Glomerular visceral epithelial cell (primary cell): Measurements from ENCODE around the gene SEC16A.

Source experiments
- DNase-seq: peaks from one replicate; pipeline ENCODE4 v3.0.0-alpha.2; 2016; ENCODE audit errors: extremely low spot score

The SEC16A gene

GRCh38 chr9:136519263-136520052 is 36.6 kb upstream of the SEC16A start:
- DNase-seq: no peak

GRCh38 chr9:136518623-136519022 is 35.8 kb upstream of the SEC16A start:
- DNase-seq: no peak

DNA sequence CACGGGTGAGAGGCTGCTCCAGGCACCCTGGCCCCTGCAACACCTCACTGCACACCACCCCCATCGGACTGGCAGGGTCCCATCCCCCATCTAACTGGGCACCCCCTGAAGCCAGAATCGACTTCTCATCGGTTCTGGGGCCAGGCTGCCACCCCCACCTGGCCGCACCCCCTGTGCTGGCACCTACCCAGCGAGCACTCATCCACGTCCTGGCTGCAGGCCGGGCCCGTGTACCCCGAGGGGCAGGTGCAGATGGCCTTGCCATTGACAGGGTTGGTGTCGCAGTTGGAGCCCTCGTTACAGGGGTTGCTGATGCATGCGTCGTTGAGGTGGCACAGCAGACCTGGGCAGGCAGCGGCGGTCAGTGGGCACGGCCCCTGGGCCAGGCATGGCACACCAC is 35.1 kb upstream of the SEC16A start:
- DNase-seq: no peak

GRCh38 chr9:136517012-136517743 is 34.3 kb upstream of the SEC16A start:
- DNase-seq: no peak

- DNase-seq: no peak
Observed at GRCh38 chr9:136516191-136516654, 33.4 kb upstream of the SEC16A start.

- DNase-seq: no peak
Observed at GRCh38 chr9:136515276-136515675, 32.4 kb upstream of the SEC16A start.

DNA sequence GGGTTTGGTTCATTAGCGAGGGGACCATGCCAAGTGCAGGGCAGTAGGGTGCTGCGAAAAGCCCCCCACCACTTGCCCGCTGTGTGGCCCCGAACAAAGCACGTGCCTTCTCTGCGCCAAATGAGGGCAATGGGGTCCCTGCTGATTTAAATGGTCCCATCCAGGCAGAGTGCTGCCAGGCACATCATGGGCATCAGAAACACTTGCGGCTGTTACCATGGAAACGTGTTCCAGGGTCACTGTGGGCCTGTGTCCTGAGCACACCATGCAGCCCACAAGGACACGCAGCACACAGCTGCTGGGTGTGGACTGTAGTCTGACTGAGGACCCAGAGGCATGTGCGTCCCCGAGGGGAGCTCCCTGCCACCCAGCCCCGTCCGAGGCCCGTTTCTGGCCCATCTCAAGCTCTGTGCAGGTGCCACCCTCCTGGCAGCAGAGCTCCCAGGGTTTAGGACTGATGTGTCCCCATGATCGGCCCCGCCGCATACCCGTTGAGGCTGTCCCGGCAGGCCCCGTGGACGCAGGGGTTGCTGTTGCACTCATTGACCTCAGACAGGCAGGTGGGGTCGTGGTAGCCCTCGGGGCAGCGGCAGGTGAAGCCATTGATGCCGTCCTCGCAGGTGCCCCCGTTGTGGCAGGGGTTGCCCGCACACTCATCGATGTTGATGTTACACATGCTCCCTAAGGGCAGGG is 31.3 kb upstream of the SEC16A start:
- no peak for DNase-seq

DNA sequence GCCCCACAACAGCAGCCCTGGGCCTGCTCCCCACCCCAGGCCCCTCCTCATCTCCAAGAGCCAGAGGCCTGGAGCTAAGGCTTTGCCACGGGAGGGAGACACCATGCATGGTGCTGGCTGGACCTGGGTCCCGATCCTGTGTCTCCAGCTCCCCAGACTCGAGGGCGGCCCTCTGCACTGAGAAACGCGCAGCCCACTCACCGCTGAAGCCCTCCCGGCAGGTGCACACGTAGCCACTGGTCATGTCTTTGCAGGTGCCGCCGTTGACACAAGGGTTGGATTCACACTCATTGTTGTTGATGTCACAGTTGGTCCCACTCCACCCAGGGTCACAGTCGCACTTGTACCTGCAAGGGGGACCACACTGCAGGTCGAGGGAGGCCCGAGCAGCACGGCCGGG is 30.4 kb upstream of the SEC16A start:
- no peak for DNase-seq

- DNase-seq: no peak
Observed at GRCh38 chr9:136512651-136513071, 29.8 kb upstream of the SEC16A start.

DNA sequence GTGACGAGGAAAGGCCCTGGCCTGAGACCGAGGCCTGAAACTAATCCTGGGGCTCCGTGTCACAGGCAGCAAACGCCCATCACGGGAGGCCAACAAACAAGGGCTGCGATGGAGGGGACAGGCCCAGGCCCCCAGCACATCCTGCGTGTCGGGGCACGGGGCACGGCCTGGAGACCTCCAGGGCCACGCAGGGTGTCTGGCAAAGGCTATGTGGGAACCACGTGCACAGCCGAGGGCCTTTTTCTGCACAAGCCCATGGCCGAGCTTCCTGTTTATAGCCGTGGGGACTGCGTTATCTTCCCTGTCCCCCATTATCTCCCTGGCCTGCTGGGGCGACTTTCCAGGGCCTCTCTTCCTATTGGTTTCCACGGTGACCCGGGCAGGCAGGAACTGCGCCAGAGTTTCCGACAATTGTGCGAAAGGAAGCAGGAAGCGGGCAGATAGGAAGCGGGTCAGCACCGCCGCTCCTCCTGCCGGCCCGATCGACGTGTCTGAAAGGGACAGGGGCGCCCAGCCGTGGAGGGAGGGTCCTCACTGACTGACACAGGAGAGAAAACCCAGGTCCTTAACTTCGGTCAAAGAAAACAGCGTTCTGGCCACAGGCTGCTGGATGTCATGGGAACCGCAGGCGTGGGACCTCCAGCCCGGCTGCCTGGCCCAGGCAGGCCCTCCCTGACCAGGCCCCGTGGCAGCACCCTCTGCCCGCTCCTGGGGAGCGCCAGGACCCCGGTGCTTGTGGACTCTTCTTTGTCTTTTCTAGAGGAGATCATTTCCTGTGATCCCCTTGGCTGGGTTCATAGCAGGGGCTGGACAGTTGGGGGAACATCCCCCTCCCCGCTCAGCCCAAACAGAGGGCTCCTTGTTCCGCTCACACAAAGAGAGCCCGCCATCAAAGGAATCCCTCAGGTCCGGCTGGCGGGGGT is 29.1 kb upstream of the SEC16A start:
- DNase-seq: no peak

DNA sequence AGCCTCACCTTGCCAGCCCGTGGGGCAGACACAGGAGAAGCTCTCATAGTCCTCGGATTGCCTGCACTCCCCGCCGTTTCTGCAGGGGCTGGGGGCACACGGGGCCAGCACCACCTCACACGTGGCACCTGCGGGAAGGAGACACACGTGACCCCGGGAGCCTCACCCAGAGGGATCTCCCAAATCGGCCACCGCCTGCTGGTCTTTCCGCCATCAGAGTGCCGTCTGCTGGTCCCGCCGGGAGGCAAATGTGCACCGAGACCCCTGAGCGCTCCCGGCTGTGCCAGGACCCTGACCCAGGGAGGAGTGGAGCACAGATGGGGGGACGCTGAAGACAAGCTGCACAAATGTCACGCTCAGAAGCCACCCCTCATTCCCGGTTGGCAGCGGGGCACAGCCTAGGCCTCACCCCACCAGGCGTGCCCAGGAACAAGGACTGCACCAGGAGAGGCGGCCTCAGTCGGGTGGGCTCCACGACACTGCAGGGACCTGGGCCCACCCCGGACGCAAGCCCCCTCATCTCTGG is 28.4 kb upstream of the SEC16A start:
- DNase-seq: no peak

- no peak for DNase-seq
Observed at GRCh38 chr9:136510561-136510960, 27.7 kb upstream of the SEC16A start.

- no peak for DNase-seq
Observed at GRCh38 chr9:136509549-136509948, 26.7 kb upstream of the SEC16A start.

DNA sequence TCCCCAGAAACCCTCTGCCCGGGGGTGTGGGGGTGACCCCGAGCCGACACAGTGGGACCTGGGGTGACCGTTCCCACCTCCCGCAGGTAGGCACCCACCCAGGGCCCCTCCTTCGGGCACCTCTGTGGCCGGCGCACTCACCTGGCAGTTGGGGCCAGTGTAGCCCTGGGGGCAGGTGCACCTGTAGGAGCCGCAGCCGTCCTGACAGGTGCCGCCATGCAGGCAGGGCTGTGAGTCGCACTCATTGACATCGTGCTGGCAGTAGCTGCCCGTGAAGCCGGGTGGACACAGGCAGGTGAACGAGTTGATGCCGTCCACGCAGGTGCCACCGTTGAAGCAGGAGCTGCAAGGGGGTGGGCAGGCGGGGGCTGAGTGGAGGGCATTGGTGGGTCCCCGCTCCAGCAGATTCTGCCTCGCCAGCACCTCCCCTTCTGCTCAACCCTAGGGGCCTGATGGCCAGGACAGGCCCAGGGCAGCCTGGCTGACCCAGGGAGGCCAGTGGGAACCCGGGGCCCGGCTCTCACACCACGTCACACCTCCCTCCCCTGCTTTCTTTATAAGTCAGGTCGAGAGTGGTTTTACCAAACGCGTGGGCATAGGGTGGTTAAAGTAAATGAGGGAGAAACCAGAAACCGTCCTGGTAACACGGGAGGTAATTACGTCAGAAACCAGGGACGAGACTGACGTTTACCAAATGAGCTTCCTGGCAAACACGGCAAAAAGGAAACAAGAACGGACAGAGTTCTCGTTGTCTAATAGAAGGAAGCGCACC is 26.1 kb upstream of the SEC16A start:
- no peak for DNase-seq

DNA sequence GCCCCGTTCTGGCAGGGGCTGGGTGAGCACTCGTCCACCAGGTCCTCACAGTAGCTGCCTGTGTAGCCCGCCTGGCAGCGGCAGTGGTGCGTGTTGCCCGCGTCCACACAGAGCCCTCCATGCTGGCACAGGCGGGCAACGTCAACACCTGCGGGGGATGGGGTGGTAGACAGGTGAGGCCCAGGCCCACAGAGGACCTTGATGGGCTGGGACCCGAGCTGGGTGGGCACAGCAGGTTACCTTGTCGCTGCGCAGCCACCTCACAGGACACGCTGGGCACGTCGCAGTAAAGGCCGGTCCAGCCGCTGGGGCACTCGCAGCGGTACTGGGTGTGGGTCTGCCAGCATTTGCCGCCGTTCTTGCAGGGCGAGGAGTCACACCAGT is 25.1 kb upstream of the SEC16A start:
- DNase-seq: no peak

GRCh38 chr9:136507221-136507991 is 24.6 kb upstream of the SEC16A start:
- DNase-seq: no peak

GRCh38 chr9:136506425-136506824 is 23.6 kb upstream of the SEC16A start:
- no peak for DNase-seq

DNA sequence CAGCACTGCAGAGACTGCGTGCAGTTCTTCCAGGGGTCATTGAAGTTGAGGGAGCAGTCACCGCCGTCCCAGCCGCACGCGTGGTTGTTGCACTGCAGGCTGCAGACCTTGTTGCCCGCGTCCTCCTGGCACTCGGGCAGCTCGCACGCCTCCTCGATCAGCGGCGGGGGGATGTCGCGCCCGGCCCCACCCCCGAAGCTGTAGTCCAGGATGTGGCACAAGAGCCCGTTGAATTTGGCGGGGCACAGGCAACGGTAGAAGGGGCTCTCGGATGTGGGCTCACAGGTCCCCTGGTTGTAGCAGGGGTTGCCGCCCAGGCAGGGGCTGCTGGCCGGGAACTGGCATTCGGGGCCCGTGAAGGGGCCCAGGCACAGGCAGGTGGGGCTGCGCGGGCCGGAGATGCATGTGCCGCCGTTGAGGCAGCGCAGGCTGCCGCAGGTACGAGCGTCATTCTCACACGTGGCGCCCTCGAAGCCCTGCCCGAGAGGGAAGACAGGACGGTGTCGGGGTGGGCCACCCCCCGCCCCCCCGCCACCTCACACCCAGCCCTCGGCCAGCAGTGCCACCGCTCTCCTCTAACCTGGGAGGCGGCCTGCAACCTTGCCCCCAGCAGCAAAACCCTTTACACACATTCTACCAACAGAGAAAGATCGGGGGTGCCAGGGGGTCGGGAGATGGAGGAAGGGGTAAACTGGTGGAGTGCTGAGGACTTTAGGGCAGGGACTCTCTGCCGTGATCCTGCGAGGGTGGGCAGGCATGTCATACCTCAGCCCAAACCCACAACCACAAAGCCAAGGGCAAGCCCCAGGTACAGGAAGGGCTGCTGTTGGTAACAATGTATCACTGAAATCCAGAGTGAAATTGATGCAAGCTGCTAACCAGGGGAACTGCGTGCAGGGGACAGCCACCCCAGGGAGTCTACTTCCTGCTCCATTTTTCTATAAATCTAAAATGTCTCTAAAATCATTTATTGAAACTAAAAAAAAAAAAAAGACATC is 22.9 kb upstream of the SEC16A start:
- DNase-seq: no peak
